Measurements from ENCODE around the gene FOXP1. TPM values are rescaled to one million over a fixed set of nuclear protein-coding genes. Genes with fewer than 3 reads are reported as not detected.

The FOXP1 gene
- total and polyA plus RNA-seq, 9 of the 15 experiments (the other 6 are each of a cell fraction or from before 2014, with no cell fraction given) = 7.7 to 34.5 (median 13.7) TPM

DNA sequence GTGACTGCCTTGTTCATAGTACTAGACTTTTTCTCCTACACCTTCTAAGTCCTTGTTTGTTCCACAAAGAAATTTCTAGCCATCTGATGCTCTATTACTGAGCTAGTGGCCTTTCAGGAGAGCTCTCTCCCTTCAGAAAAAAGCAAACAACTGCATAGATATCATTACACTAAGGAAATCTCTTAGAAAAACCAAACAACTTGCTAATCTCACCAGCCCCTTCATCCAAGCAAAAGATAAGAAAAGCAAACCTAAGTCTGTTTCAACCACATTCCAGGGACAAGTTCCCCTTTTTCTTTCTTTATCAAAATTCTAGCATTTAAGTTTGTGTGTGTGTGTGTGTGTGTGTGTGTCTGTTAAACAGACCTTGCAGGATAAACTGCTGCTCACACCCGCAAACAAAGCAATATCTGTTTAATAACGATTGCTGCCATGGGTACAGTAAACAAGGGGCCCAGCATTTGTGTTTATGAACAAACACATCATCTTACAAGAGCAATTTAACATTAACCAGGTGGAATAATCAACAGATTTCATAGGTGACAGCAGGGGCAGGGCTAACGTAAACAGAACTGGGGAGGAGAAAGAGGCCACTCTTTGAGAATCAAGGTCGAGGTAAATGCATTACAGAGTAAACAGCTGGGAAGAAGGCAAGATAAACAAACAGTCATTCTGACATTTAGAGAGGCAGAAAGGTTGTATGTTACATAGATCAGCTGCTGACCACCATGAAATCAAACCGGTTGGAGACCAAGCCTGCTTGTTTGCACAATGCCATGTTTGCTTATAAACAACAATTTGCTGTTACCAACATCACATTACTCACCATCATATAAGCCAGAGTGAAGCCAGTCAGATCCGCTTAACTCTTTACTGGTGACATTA is 375.1 kb downstream of the FOXP1 start (continued):
- TF ChIP-seq SMARCB1 (IDR thresholded peaks at IDR 0.05; ENCODE audit: insufficient read length, low read depth) (no peak), CBX2 (IDR thresholded peaks at IDR 0.05; ENCODE audit: insufficient read depth, low read length, poor library complexity, severe bottlenecking) (no peak), RBM15 (IDR thresholded peaks at IDR 0.05; ENCODE audit: insufficient read depth, low read length) (no peak), ZNF696 (CRISPR knock-in tag; conservative IDR thresholded peaks at IDR 0.05) (no peak), BRD9 (IDR thresholded peaks at IDR 0.05; ENCODE audit: low read depth, partially characterized antibody) (peak; percentile 43), TCF7L2 (IDR thresholded peaks at IDR 0.05; ENCODE audit: low read depth, low read length) (no peak), ZNF212 (CRISPR knock-in tag; IDR thresholded peaks at IDR 0.05) (no peak)
- TF ChIP-seq, protein P1, sequence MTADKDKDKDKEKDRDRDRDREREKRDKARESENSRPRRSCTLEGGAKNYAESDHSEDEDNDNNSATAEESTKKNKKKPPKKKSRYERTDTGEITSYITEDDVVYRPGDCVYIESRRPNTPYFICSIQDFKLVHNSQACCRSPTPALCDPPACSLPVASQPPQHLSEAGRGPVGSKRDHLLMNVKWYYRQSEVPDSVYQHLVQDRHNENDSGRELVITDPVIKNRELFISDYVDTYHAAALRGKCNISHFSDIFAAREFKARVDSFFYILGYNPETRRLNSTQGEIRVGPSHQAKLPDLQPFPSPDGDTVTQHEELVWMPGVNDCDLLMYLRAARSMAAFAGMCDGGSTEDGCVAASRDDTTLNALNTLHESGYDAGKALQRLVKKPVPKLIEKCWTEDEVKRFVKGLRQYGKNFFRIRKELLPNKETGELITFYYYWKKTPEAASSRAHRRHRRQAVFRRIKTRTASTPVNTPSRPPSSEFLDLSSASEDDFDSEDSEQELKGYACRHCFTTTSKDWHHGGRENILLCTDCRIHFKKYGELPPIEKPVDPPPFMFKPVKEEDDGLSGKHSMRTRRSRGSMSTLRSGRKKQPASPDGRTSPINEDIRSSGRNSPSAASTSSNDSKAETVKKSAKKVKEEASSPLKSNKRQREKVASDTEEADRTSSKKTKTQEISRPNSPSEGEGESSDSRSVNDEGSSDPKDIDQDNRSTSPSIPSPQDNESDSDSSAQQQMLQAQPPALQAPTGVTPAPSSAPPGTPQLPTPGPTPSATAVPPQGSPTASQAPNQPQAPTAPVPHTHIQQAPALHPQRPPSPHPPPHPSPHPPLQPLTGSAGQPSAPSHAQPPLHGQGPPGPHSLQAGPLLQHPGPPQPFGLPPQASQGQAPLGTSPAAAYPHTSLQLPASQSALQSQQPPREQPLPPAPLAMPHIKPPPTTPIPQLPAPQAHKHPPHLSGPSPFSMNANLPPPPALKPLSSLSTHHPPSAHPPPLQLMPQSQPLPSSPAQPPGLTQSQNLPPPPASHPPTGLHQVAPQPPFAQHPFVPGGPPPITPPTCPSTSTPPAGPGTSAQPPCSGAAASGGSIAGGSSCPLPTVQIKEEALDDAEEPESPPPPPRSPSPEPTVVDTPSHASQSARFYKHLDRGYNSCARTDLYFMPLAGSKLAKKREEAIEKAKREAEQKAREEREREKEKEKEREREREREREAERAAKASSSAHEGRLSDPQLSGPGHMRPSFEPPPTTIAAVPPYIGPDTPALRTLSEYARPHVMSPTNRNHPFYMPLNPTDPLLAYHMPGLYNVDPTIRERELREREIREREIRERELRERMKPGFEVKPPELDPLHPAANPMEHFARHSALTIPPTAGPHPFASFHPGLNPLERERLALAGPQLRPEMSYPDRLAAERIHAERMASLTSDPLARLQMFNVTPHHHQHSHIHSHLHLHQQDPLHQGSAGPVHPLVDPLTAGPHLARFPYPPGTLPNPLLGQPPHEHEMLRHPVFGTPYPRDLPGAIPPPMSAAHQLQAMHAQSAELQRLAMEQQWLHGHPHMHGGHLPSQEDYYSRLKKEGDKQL (CRISPR knock-in tag; IDR thresholded peaks at IDR 0.05; ENCODE audit: borderline replicate concordance) = no peak
- TF ChIP-seq, protein P2, sequence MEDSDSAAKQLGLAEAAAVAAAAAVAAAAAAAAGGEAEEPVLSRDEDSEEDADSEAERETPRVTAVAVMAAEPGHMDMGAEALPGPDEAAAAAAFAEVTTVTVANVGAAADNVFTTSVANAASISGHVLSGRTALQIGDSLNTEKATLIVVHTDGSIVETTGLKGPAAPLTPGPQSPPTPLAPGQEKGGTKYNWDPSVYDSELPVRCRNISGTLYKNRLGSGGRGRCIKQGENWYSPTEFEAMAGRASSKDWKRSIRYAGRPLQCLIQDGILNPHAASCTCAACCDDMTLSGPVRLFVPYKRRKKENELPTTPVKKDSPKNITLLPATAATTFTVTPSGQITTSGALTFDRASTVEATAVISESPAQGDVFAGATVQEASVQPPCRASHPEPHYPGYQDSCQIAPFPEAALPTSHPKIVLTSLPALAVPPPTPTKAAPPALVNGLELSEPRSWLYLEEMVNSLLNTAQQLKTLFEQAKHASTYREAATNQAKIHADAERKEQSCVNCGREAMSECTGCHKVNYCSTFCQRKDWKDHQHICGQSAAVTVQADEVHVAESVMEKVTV (CRISPR knock-in tag; IDR thresholded peaks at IDR 0.05) = no peak
- TF ChIP-seq, protein P3, sequence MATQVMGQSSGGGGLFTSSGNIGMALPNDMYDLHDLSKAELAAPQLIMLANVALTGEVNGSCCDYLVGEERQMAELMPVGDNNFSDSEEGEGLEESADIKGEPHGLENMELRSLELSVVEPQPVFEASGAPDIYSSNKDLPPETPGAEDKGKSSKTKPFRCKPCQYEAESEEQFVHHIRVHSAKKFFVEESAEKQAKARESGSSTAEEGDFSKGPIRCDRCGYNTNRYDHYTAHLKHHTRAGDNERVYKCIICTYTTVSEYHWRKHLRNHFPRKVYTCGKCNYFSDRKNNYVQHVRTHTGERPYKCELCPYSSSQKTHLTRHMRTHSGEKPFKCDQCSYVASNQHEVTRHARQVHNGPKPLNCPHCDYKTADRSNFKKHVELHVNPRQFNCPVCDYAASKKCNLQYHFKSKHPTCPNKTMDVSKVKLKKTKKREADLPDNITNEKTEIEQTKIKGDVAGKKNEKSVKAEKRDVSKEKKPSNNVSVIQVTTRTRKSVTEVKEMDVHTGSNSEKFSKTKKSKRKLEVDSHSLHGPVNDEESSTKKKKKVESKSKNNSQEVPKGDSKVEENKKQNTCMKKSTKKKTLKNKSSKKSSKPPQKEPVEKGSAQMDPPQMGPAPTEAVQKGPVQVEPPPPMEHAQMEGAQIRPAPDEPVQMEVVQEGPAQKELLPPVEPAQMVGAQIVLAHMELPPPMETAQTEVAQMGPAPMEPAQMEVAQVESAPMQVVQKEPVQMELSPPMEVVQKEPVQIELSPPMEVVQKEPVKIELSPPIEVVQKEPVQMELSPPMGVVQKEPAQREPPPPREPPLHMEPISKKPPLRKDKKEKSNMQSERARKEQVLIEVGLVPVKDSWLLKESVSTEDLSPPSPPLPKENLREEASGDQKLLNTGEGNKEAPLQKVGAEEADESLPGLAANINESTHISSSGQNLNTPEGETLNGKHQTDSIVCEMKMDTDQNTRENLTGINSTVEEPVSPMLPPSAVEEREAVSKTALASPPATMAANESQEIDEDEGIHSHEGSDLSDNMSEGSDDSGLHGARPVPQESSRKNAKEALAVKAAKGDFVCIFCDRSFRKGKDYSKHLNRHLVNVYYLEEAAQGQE (IDR thresholded peaks at IDR 0.05; ENCODE audit: borderline replicate concordance) = no peak
- TF ChIP-seq, protein P3 (CRISPR knock-in tag; IDR thresholded peaks at IDR 0.05; ENCODE audit: low read depth) = no peak
